Vagina (tissue), 2 donors: ENCODE measurements around the gene ADGRL3. TPM values are rescaled to one million over a fixed set of nuclear protein-coding genes. Genes with fewer than 3 reads are reported as not detected.

Experiments
- DNase-seq, 2 donors: peaks; one replicate each; pipeline ENCODE4 v3.0.0-alpha.2; 2017; ENCODE audit errors: extremely low spot score in 2 of 2
- H3K27ac ChIP-seq: fragments of 200-600 bp; sonication (generic); one replicate; pipeline ENCODE4 v1.5.1; 2019
- H3K27me3 ChIP-seq: fragments of 200-600 bp; sonication (generic); one replicate; pipeline ENCODE4 v1.5.1; 2019
- H3K36me3 ChIP-seq, 2 donors: fragments of 200-600 bp; sonication (generic); one replicate each; pipeline ENCODE4 v1.5.1; 2017 to 2019
- H3K4me1 ChIP-seq: fragments of 200-600 bp; sonication (generic); one replicate; pipeline ENCODE4 v1.5.1; 2019
- H3K4me3 ChIP-seq, 2 donors: fragments of 200-600 bp; sonication (generic); 1 replicate in 1 of 2; 2 replicates in 1 of 2; pipeline ENCODE4 v1.5.1; 2016 to 2019
- H3K9me3 ChIP-seq: fragments of 200-600 bp; sonication (generic); one replicate; pipeline ENCODE4 v1.5.1; 2019
- CTCF ChIP-seq, 3 experiments: fragments of 450-650 bp in 2 of 3; fragments of 200-600 bp in 1 of 3; sonication (generic) in 1 of 3; IDR thresholded peaks; one replicate each; pipeline ENCODE4 v1.5.1; 2017 to 2019; ENCODE audit warnings: antibody characterized with exemption in 3 of 3, mild to moderate bottlenecking in 2 of 3, moderate library complexity in 2 of 3
- POLR2A ChIP-seq, 2 donors: fragments of 450-650 bp; IDR thresholded peaks; one replicate each; pipeline ENCODE4 v1.6.1; 2017; ENCODE audit warnings: antibody characterized with exemption in 2 of 2, mild to moderate bottlenecking in 2 of 2, moderate library complexity in 2 of 2
- POLR2AphosphoS5 ChIP-seq, 2 donors: sonication (generic); formaldehyde crosslinking; IDR thresholded peaks; one replicate each; pipeline ENCODE4 v1.9.0; 2017; ENCODE audit warnings: antibody characterized with exemption in 2 of 2, mild to moderate bottlenecking in 2 of 2, low read depth in 1 of 2; ENCODE audit not compliant: insufficient read depth in 1 of 2
- intact Hi-C: fragments of 100-400 bp; cut with DNase I; formaldehyde crosslinking; loops from one replicate; pipeline ENCODE4 v1.15.1; 2023
- total RNA-seq: library from RNA; depleted of rRNA; stranded (reverse); fragments of >200 nt; gene quantifications from one replicate; pipeline ENCODE4 v1.2.3, GENCODE V29; 2016

ADGRL3 gene
- total RNA-seq, 1 donor from 2014 or later: 16.9 TPM

GRCh38 chr4:61273233-61273632, 73.1 kb downstream of the ADGRL3 start:
- Histone ChIP-seq H3K27ac (no peak overlapping the region), H3K4me3 (no peak overlapping the region), H3K27me3 (no peaks in the 10 kb centered on the region), H3K4me1 (no peaks in the 10 kb centered on the region), H3K9me3 (no peaks in the 10 kb centered on the region), H3K36me3 (no peaks in the 10 kb centered on the region)
- intact Hi-C loops: no loop called here
- TF ChIP-seq POLR2A (IDR thresholded peaks at IDR 0.05) (no peak), POLR2AphosphoS5 (IDR thresholded peaks at IDR 0.05; ENCODE audit: insufficient read depth in 1 of 2, low read depth in 1 of 2) (no peak), CTCF (IDR thresholded peaks at IDR 0.05) (no peak)
- DNase-seq: no peak

GRCh38 chr4:61274286-61274685, 74.2 kb downstream of the ADGRL3 start:
- Histone ChIP-seq H3K9me3 (no peaks in the 10 kb centered on the region), H3K36me3 (no peaks in the 10 kb centered on the region), H3K4me1 (no peaks in the 10 kb centered on the region), H3K27ac (no peak overlapping the region), H3K4me3 (no peak overlapping the region), H3K27me3 (no peaks in the 10 kb centered on the region)
- TF ChIP-seq CTCF (IDR thresholded peaks at IDR 0.05): no peak
- TF ChIP-seq POLR2AphosphoS5 (IDR thresholded peaks at IDR 0.05; ENCODE audit: insufficient read depth in 1 of 2, low read depth in 1 of 2): no peak
- no peak for TF ChIP-seq POLR2A (IDR thresholded peaks at IDR 0.05)
- intact Hi-C loops: no loop called here
- no peak for DNase-seq

- Histone ChIP-seq H3K27me3 (no peaks in the 10 kb centered on the region), H3K4me3 (no peak overlapping the region), H3K4me1 (no peaks in the 10 kb centered on the region), H3K27ac (no peak overlapping the region), H3K9me3 (no peaks in the 10 kb centered on the region), H3K36me3 (no peaks in the 10 kb centered on the region)
- DNase-seq: no peak
- TF ChIP-seq POLR2AphosphoS5 (IDR thresholded peaks at IDR 0.05; ENCODE audit: insufficient read depth in 1 of 2, low read depth in 1 of 2) (no peak), POLR2A (IDR thresholded peaks at IDR 0.05) (no peak), CTCF (IDR thresholded peaks at IDR 0.05) (no peak)
- intact Hi-C loops: no loop called here
Measured at GRCh38 chr4:61275241-61275640, 75.1 kb downstream of the ADGRL3 start.

GRCh38 chr4:61276029-61276428, 75.9 kb downstream of the ADGRL3 start:
- no peaks in the 10 kb centered on the region for H3K36me3 ChIP-seq
- no peaks in the 10 kb centered on the region for H3K9me3 ChIP-seq
- H3K27me3 ChIP-seq: no peaks in the 10 kb centered on the region
- DNase-seq: no peak
- no peaks in the 10 kb centered on the region for H3K4me1 ChIP-seq
- H3K4me3 ChIP-seq: no peak overlapping the region
- no peak overlapping the region for H3K27ac ChIP-seq
- intact Hi-C loops: no loop called here
- no peak for TF ChIP-seq CTCF (IDR thresholded peaks at IDR 0.05)
- no peak for TF ChIP-seq POLR2AphosphoS5 (IDR thresholded peaks at IDR 0.05; ENCODE audit: insufficient read depth in 1 of 2, low read depth in 1 of 2)
- no peak for TF ChIP-seq POLR2A (IDR thresholded peaks at IDR 0.05)

GRCh38 chr4:61277785-61278760, 77.9 kb downstream of the ADGRL3 start:
- Histone ChIP-seq H3K36me3 (no peaks in the 10 kb centered on the region), H3K9me3 (no peaks in the 10 kb centered on the region), H3K4me1 (no peaks in the 10 kb centered on the region), H3K4me3 (no peak overlapping the region), H3K27me3 (no peaks in the 10 kb centered on the region), H3K27ac (no peak overlapping the region)
- intact Hi-C loops: no loop called here
- TF ChIP-seq CTCF (IDR thresholded peaks at IDR 0.05) (no peak), POLR2A (IDR thresholded peaks at IDR 0.05) (no peak), POLR2AphosphoS5 (IDR thresholded peaks at IDR 0.05; ENCODE audit: insufficient read depth in 1 of 2, low read depth in 1 of 2) (no peak)
- DNase-seq: no peak
